ENCODE measurements around the gene DNPH1.

DNPH1 gene

DNA sequence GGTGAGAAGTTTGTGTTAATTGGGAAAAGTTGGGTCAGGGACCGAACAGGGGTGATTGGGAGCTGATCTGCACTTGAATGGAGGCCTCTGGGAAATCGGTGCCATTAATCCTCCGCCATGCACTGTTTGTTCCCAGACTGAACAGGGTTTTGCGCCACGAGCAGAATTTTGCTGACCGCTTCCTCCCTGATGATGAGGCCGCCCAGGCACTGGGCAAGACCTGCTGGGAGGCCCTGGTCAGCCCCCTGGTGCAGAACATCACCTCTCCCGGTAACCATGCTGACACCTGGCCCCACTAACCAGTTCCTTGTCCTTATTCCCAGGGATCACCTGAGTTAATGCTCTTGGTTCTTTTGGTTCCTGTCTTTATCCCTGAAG, 25.6 kb downstream of the DNPH1 start:
- H3K36me3 ChIP-seq (ENCODE audit: insufficient read depth, insufficient read length, low read length): peaks cover 4% of the 10 kb centered on the region
- no peak for DNase-seq (ENCODE audit: low read depth, low spot score)
- no peaks in the 10 kb centered on the region for H3K9me3 ChIP-seq (ENCODE audit: insufficient read depth, low read length)
- TF ChIP-seq SUZ12 (IDR thresholded peaks at IDR 0.05; ENCODE audit: extremely low read depth, insufficient read depth, insufficient read length) (no peak), ZNF274 (IDR thresholded peaks at IDR 0.05; ENCODE audit: low read depth, low read length) (no peak), YY1 (IDR thresholded peaks at IDR 0.05; ENCODE audit: insufficient read depth, insufficient read length) (no peak)
- H3K4me1 ChIP-seq (ENCODE audit: insufficient read depth, insufficient read length): peaks cover 8% of the 10 kb centered on the region
- H3K27me3 ChIP-seq (ENCODE audit: insufficient read depth, insufficient read length): no peaks in the 10 kb centered on the region
- H3K4me3 ChIP-seq (ENCODE audit: insufficient read length, low read depth): no peak overlapping the region
- H3K9ac ChIP-seq (ENCODE audit: insufficient read length, low read depth): no peak overlapping the region

DNA sequence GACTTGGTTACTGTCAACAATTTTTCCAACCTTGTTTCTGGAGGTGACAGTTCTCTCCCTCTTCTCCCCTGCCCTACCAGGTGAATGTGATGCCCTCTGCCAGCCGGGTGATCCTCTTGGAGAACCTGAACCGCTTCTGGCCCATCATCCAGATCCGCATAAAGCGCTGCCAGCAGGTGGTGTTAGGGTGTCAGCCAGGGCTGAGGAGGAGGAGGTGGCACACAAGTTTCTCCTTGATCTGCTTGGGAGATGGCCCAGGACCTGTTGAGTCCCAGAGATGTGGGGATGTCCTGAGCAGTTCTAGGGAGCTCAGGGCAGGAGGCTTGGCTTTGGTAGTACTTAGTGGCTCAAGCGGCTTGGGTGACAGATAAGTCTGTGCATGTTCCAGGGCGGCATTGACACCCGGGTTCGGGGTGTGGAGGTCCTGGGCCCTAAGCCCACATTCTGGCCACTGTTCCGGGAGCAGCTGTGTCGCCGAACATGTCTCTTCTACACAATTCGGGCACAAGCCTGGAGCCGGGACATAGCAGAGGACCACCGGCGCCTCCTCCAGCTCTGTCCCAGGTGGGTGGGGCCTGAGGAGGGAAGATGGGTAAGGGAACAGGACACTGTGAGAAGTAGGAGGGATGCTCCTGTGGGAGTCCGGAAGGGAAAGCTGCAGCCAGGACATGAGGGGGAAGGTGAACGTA, 26.1 kb downstream of the DNPH1 start:
- Histone ChIP-seq H3K27me3 (ENCODE audit: insufficient read depth, insufficient read length) (no peaks in the 10 kb centered on the region), H3K9me3 (ENCODE audit: insufficient read depth, low read length) (no peaks in the 10 kb centered on the region), H3K36me3 (ENCODE audit: insufficient read depth, insufficient read length, low read length) (peaks cover 4% of the 10 kb centered on the region), H3K4me3 (ENCODE audit: insufficient read length, low read depth) (no peak overlapping the region), H3K9ac (ENCODE audit: insufficient read length, low read depth) (no peak overlapping the region), H3K4me1 (ENCODE audit: insufficient read depth, insufficient read length) (peaks cover 8% of the 10 kb centered on the region)
- no peak for DNase-seq (ENCODE audit: low read depth, low spot score)
- TF ChIP-seq ZNF274 (IDR thresholded peaks at IDR 0.05; ENCODE audit: low read depth, low read length) (no peak), YY1 (IDR thresholded peaks at IDR 0.05; ENCODE audit: insufficient read depth, insufficient read length) (no peak), SUZ12 (IDR thresholded peaks at IDR 0.05; ENCODE audit: extremely low read depth, insufficient read depth, insufficient read length) (no peak)

DNA sequence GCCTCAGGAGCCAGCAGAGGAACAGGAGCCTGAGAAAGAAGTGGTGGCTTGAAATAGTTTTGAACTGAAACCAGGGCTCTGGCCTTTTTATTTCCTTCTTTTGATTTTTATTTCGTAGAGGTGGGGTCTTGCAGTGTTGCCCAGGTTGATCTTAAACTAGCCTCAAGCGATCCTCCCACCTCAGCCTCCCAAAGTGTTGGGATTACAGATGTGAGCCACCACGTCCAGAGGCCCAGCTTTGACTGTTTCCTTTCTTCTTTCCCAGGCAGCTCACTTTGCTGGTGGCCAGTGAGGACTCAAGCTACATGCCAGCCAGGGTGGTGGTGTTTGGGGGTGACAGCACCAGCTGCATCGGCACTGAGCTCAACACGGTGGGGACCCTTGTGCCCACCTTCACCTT, 26.8 kb downstream of the DNPH1 start:
- H3K9me3 ChIP-seq (ENCODE audit: insufficient read depth, low read length): no peaks in the 10 kb centered on the region
- TF ChIP-seq ZNF274 (IDR thresholded peaks at IDR 0.05; ENCODE audit: low read depth, low read length): no peak
- peaks cover 8% of the 10 kb centered on the region for H3K4me1 ChIP-seq (ENCODE audit: insufficient read depth, insufficient read length)

DNA sequence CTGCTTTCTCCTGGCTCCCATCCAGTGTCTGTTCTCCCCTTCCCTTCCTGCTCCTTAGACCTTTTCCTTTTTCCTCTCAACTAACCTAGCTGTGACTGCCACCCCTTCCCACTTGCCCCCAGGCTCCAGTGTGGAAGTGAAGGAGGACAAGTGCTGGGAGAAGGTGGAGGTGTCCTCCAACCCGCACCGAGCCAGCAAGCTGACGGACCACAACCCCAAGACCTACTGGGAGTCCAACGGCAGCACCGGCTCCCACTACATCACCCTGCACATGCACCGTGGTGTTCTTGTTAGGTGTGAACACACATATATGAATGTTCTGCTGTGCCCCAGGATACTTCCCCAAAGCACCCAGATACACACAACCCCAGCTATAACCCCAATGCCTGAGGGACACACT, 28.7 kb downstream of the DNPH1 start:
- H3K27me3 ChIP-seq (ENCODE audit: insufficient read depth, insufficient read length): no peaks in the 10 kb centered on the region
- TF ChIP-seq ZNF274 (IDR thresholded peaks at IDR 0.05; ENCODE audit: low read depth, low read length) (no peak), YY1 (IDR thresholded peaks at IDR 0.05; ENCODE audit: insufficient read depth, insufficient read length) (no peak), SUZ12 (IDR thresholded peaks at IDR 0.05; ENCODE audit: extremely low read depth, insufficient read depth, insufficient read length) (no peak)
- H3K9me3 ChIP-seq (ENCODE audit: insufficient read depth, low read length): no peaks in the 10 kb centered on the region
- no peak for DNase-seq (ENCODE audit: low read depth, low spot score)
- peaks cover 5% of the 10 kb centered on the region for H3K36me3 ChIP-seq (ENCODE audit: insufficient read depth, insufficient read length, low read length)
- H3K4me1 ChIP-seq (ENCODE audit: insufficient read depth, insufficient read length): peaks cover 8% of the 10 kb centered on the region
- H3K9ac ChIP-seq (ENCODE audit: insufficient read length, low read depth): no peak overlapping the region
- no peak overlapping the region for H3K4me3 ChIP-seq (ENCODE audit: insufficient read length, low read depth)

More for the DNA sequence above, 26.8 kb downstream of the DNPH1 start:
- no peak for DNase-seq (ENCODE audit: low read depth, low spot score)
- Histone ChIP-seq H3K36me3 (ENCODE audit: insufficient read depth, insufficient read length, low read length) (peaks cover 4% of the 10 kb centered on the region), H3K27me3 (ENCODE audit: insufficient read depth, insufficient read length) (no peaks in the 10 kb centered on the region), H3K4me3 (ENCODE audit: insufficient read length, low read depth) (no peak overlapping the region), H3K9ac (ENCODE audit: insufficient read length, low read depth) (no peak overlapping the region)

DNA sequence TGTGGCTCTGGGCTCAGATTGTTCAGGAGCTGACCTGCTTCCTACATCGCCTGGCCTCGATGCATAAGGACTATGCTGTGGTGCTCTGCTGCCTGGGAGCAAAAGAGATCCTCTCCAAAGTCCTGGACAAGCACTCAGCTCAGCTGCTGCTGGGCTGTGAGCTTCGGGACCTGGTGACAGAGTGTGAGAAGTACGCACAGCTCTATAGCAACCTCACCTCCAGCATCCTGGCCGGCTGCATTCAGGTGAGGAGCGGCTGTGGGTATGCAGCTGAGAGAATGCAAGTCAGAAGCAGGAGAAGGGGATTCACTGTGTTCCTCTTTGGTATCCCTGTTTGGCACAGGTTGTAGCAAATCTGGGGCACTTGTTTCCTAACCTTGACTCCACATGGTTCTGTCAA, 29.4 kb downstream of the DNPH1 start:
- Histone ChIP-seq H3K9me3 (ENCODE audit: insufficient read depth, low read length) (no peaks in the 10 kb centered on the region), H3K27me3 (ENCODE audit: insufficient read depth, insufficient read length) (no peaks in the 10 kb centered on the region), H3K4me1 (ENCODE audit: insufficient read depth, insufficient read length) (peaks cover 8% of the 10 kb centered on the region), H3K36me3 (ENCODE audit: insufficient read depth, insufficient read length, low read length) (peaks cover 8% of the 10 kb centered on the region), H3K4me3 (ENCODE audit: insufficient read length, low read depth) (no peak overlapping the region), H3K9ac (ENCODE audit: insufficient read length, low read depth) (no peak overlapping the region)
- no peak for DNase-seq (ENCODE audit: low read depth, low spot score)
- TF ChIP-seq ZNF274 (IDR thresholded peaks at IDR 0.05; ENCODE audit: low read depth, low read length) (no peak), SUZ12 (IDR thresholded peaks at IDR 0.05; ENCODE audit: extremely low read depth, insufficient read depth, insufficient read length) (no peak), YY1 (IDR thresholded peaks at IDR 0.05; ENCODE audit: insufficient read depth, insufficient read length) (no peak)

DNA sequence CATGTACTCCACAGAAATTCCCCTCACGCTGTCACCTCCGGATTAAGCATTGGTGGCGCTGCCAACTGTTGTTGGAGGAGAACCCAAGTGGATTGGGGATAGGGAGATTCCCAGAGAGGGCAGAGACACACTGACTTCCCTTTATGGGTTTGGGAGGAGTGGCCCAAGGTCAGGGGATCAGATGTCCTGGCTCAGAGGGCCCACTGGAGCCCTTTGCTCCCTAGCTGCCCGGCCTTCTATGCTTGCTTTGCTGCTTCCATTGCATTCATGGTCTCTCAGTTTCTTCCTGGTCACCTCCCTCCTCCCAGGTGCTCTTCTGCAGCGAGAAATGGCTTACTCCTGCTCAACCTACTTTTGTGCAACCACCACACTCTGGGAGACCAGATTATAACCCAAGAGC, 32.9 kb downstream of the DNPH1 start:
- no peak overlapping the region for H3K9ac ChIP-seq (ENCODE audit: insufficient read length, low read depth)
- H3K9me3 ChIP-seq (ENCODE audit: insufficient read depth, low read length): no peaks in the 10 kb centered on the region
- DNase-seq (ENCODE audit: low read depth, low spot score): no peak
- no peak overlapping the region for H3K4me3 ChIP-seq (ENCODE audit: insufficient read length, low read depth)
- H3K36me3 ChIP-seq (ENCODE audit: insufficient read depth, insufficient read length, low read length): peaks cover 11% of the 10 kb centered on the region
- H3K27me3 ChIP-seq (ENCODE audit: insufficient read depth, insufficient read length): no peaks in the 10 kb centered on the region
- no peaks in the 10 kb centered on the region for H3K4me1 ChIP-seq (ENCODE audit: insufficient read depth, insufficient read length)
- TF ChIP-seq SUZ12 (IDR thresholded peaks at IDR 0.05; ENCODE audit: extremely low read depth, insufficient read depth, insufficient read length) (no peak), ZNF274 (IDR thresholded peaks at IDR 0.05; ENCODE audit: low read depth, low read length) (no peak)

DNA sequence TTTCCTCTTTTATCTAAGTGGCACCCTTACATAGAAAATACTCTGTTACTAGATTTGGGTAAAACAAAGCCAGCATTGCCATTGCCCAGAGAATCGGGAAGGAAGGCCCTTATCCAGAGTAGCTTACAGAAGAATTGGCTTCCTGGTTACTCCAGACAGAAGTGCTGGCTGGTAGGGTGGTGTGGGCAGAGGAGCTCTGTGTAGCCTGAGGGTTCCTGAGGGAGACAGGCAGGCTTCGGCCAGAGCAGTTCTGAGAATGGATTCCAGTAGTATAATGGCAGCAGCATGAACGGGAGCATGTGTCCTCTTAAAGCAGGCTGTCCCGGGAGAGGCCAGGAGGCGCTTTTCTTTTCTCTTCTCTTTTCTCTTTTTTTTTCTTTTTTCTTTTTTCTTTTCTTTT, 35.4 kb downstream of the DNPH1 start:
- TF ChIP-seq SUZ12 (IDR thresholded peaks at IDR 0.05; ENCODE audit: extremely low read depth, insufficient read depth, insufficient read length) (no peak), ZNF274 (IDR thresholded peaks at IDR 0.05; ENCODE audit: low read depth, low read length) (no peak), YY1 (IDR thresholded peaks at IDR 0.05; ENCODE audit: insufficient read depth, insufficient read length) (no peak)
- Histone ChIP-seq H3K4me1 (ENCODE audit: insufficient read depth, insufficient read length) (no peaks in the 10 kb centered on the region), H3K4me3 (ENCODE audit: insufficient read length, low read depth) (no peak overlapping the region)

More for the DNA sequence above, 35.4 kb downstream of the DNPH1 start:
- Histone ChIP-seq H3K9me3 (ENCODE audit: insufficient read depth, low read length) (no peaks in the 10 kb centered on the region), H3K36me3 (ENCODE audit: insufficient read depth, insufficient read length, low read length) (peaks cover 7% of the 10 kb centered on the region), H3K27me3 (ENCODE audit: insufficient read depth, insufficient read length) (no peaks in the 10 kb centered on the region), H3K9ac (ENCODE audit: insufficient read length, low read depth) (no peak overlapping the region)
- no peak for DNase-seq (ENCODE audit: low read depth, low spot score)
